Mesodermal cell (in vitro differentiated cells): ENCODE measurements around the gene GALM.
"Not testable (repeated sequence)": the region's sequence is repeated elsewhere in the genome, so short reads cannot be mapped to it uniquely, and the experiment has no call there.

ENCODE experiments used
- H3K27ac ChIP-seq: 2 replicates; pipeline ENCODE4 v1.7.0; 2013; ENCODE audit warnings: mild to moderate bottlenecking, low read depth, low read length, moderate library complexity; ENCODE audit not compliant: severe bottlenecking
- H3K36me3 ChIP-seq: 2 replicates; pipeline ENCODE4 v1.7.1; 2013; ENCODE audit warnings: mild to moderate bottlenecking, low read length, moderate library complexity; ENCODE audit not compliant: control insufficient read depth, insufficient read depth
- H3K4me1 ChIP-seq: one replicate; pipeline ENCODE4 v1.7.1; 2013; ENCODE audit warnings: mild to moderate bottlenecking, low read length; ENCODE audit not compliant: insufficient read depth, control insufficient read depth, poor library complexity, severe bottlenecking
- H3K4me3 ChIP-seq: 2 replicates; pipeline ENCODE4 v1.7.0; 2013; ENCODE audit warnings: low read length, control low read depth, mild to moderate bottlenecking; ENCODE audit not compliant: insufficient read depth, poor library complexity, severe bottlenecking; ENCODE audit errors: extremely low read depth
- H3K9me3 ChIP-seq: 2 replicates; pipeline ENCODE4 v1.7.1; 2013; ENCODE audit warnings: mild to moderate bottlenecking, low read length, moderate library complexity; ENCODE audit not compliant: control insufficient read depth
- WGBS, 2 experiments: methylation state at CpG; one replicate each; pipeline ENCODE4 v1.1.5; 2013; ENCODE audit warnings: missing lambda C conversion rate in 2 of 2; ENCODE audit not compliant: insufficient coverage in 2 of 2; 5-methylcytosine and 5-hydroxymethylcytosine counted together

GALM gene

GRCh38 chr2:38660282-38660681 lies 5.6 kb upstream of the GALM start:
- Histone ChIP-seq H3K9me3 (no peaks in the 10 kb centered on the region), H3K27ac (no peak overlapping the region), H3K4me1 (peaks cover 3% of the 10 kb centered on the region), H3K36me3 (no peaks in the 10 kb centered on the region), H3K4me3 (no peak overlapping the region)
- WGBS, 2 experiments = 80% methylated on average over 2 of the region's 3 CpGs; no CpG with 5 or more reads in 1 of the 2 experiments

- WGBS, 2 experiments = 100% methylated on average over 1 of the region's 3 CpGs; no CpG with 5 or more reads in 1 of the 2 experiments
- Histone ChIP-seq H3K4me1 (peaks cover 3% of the 10 kb centered on the region), H3K36me3 (no peaks in the 10 kb centered on the region), H3K4me3 (no peak overlapping the region), H3K27ac (no peak overlapping the region), H3K9me3 (no peaks in the 10 kb centered on the region)
Measured at GRCh38 chr2:38661306-38661705, 4.6 kb upstream of the GALM start.

DNA sequence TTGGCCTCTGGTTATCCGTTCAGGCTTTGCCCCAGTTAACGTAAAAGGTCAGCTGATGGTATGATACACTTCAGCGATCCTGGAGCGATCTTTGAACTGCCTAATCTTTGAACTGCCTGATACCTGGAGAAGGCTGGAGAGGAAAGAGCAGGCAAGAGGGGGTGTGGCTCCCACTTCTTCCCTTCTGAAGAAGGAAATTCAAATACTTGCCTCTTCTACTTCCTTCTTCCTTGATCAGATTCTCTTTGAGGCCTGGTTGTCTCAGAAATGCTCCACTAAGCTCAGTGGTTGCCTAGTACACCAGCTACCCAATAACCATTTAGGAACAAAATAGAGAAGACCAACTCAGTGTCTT lies 619 bp downstream of the GALM start:
- H3K4me3 ChIP-seq = peak overlapping the region; percentile 63
- H3K4me1 ChIP-seq = peaks cover 11% of the 10 kb centered on the region
- peak overlapping the region; percentile 83 for H3K27ac ChIP-seq
- no peaks in the 10 kb centered on the region for H3K9me3 ChIP-seq
- no peaks in the 10 kb centered on the region for H3K36me3 ChIP-seq
- WGBS, 2 experiments = 7% methylated on average over 3 to 4 of the region's 4 CpGs

DNA sequence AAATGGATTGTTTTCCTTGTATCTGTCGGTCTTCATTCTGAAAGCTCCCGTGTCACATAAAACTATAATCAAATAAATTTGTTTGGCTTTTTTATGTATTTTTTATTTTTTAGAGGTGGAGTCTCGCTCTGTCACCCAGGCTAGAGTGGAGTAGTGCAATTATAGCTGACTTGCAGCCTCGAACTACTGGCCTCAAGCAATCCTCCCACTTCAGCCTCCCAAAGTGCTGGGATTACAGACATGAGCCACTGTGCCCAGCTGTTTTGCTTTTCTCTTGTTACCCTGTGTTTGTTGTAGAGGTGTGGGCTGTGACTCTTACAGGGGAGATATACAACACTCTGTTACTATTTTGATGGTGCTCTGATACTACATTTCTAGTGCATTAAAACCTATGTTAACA lies 2.2 kb downstream of the GALM start:
- Histone ChIP-seq H3K4me1 (peaks cover 11% of the 10 kb centered on the region), H3K9me3 (no peaks in the 10 kb centered on the region), H3K36me3 (no peaks in the 10 kb centered on the region), H3K4me3 (no peak overlapping the region), H3K27ac (no peak overlapping the region)
- 100% methylated on average over 2 of the region's 4 CpGs; no CpG with 5 or more reads in 1 of the 2 experiments for WGBS, 2 experiments

- Histone ChIP-seq H3K4me1 (peaks cover 11% of the 10 kb centered on the region), H3K4me3 (no peak overlapping the region), H3K9me3 (no peaks in the 10 kb centered on the region), H3K27ac (peak overlapping the region; percentile 24), H3K36me3 (no peaks in the 10 kb centered on the region)
- WGBS, 2 experiments = 94 to 96% methylated on average over 10 to 13 of the region's 16 CpGs
Measured at GRCh38 chr2:38668779-38669479, 3.0 kb downstream of the GALM start.

- Histone ChIP-seq H3K27ac (no peak overlapping the region), H3K4me1 (peaks cover 8% of the 10 kb centered on the region), H3K36me3 (peaks cover 7% of the 10 kb centered on the region), H3K4me3 (no peak overlapping the region), H3K9me3 (no peaks in the 10 kb centered on the region)
- WGBS, 2 experiments = no CpG with 5 or more reads among the region's 6 CpGs
Measured at GRCh38 chr2:38671303-38671702, 5.4 kb downstream of the GALM start.

GRCh38 chr2:38671946-38672345 lies 6.0 kb downstream of the GALM start:
- Histone ChIP-seq H3K4me3 (no peak overlapping the region), H3K9me3 (no peaks in the 10 kb centered on the region), H3K27ac (no peak overlapping the region), H3K4me1 (peaks cover 7% of the 10 kb centered on the region), H3K36me3 (peaks cover 12% of the 10 kb centered on the region)
- WGBS, 2 experiments = 100% methylated on average over 1 of the region's 2 CpGs; no CpG with 5 or more reads in 1 of the 2 experiments

DNA sequence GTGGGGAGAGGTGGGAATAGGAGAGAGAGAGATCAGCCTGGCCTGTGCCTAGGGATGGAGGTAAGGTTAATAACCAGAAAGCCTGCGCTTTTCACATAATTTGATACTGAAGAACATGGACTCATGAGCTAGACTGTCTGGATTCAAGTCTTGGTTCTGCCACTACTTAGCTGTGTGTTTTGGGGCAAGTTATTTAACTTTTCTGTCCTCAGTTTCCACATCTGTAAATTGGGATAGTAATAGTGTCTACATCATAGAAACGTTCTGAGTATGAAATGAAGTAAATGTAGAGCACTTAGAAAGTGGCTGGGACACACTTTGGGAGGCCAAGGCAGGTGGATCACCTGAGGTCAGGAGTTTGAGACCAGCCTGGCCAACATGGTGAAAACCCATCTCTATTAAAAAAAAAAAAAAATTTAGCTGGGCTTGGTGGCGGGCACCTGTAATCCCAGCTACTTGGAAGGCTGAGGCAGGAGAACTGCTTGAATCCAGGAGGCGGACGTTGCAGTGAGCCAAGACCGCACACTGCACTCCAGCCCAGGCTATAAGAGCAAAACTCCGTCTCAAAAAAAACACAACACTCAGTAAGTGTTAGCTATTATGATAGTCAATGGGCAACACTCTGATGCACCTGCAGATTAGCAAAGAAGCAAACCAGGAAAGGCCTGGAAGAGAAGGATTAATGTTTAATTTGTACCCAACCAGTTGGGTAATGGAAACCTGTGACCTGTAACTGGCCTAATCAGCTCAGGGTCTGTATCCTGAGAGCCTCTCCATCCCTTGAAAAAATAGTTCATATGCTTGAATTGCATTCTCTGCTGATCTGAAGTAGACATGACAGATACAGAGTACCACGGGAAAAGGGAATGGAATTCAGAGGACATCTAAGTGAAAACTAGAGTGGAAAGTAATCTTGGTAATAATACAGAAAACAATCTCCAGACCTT lies 6.8 kb downstream of the GALM start:
- H3K4me3 ChIP-seq = no peak overlapping the region
- no peak overlapping the region for H3K27ac ChIP-seq
- H3K9me3 ChIP-seq = no peaks in the 10 kb centered on the region
- peaks cover 4% of the 10 kb centered on the region for H3K4me1 ChIP-seq
- WGBS, 2 experiments = 96 to 100% methylated on average over 5 of the region's 8 CpGs
- H3K36me3 ChIP-seq = peaks cover 20% of the 10 kb centered on the region

- no peak overlapping the region for H3K4me3 ChIP-seq
- no peak overlapping the region for H3K27ac ChIP-seq
- 85 to 96% methylated on average over 4 of the region's 6 CpGs for WGBS, 2 experiments
- no peaks in the 10 kb centered on the region for H3K9me3 ChIP-seq
- H3K4me1 ChIP-seq = no peaks in the 10 kb centered on the region
- peaks cover 54% of the 10 kb centered on the region for H3K36me3 ChIP-seq
Measured at GRCh38 chr2:38676681-38677080, 10.8 kb downstream of the GALM start.

DNA sequence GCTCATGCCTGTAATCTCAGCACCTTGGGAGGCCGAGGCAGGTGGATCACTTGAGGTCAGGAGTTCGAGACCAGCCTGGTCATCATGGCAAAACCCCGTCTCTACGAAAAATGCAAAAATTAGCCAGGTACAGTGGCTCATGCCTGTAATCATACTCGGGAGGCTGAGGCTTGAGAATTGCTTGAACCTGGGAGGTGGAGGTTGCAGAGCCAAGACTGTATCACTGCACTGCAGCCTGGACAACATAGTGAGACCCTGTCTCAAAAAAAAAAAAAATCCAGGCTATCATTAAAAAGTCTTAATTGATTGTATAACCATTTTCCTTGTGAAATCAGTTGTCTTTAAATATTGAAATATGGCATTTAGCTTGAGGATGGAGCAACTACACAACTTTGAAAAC lies 15.0 kb downstream of the GALM start:
- not testable (repeated sequence) for H3K4me3 ChIP-seq, H3K27ac ChIP-seq, H3K9me3 ChIP-seq, H3K4me1 ChIP-seq
- WGBS, 2 experiments = 96% methylated on average over 5 of the region's 5 CpGs
- H3K36me3 ChIP-seq = peaks cover 71% of the 10 kb centered on the region
